ENCODE measurements around the gene NCAPD3. TPM values are rescaled to one million over a fixed set of nuclear protein-coding genes. Genes with fewer than 3 reads are reported as not detected.
A peak's percentile ranks its signal among the peaks of the same experiment; 100 is the strongest.
"Not testable (repeated sequence)": the region's sequence is repeated elsewhere in the genome, so short reads cannot be mapped to it uniquely, and the experiment has no call there.

NCAPD3 gene
- total RNA-seq, 1 donor from 2014 or later: 17.5 TPM

DNA sequence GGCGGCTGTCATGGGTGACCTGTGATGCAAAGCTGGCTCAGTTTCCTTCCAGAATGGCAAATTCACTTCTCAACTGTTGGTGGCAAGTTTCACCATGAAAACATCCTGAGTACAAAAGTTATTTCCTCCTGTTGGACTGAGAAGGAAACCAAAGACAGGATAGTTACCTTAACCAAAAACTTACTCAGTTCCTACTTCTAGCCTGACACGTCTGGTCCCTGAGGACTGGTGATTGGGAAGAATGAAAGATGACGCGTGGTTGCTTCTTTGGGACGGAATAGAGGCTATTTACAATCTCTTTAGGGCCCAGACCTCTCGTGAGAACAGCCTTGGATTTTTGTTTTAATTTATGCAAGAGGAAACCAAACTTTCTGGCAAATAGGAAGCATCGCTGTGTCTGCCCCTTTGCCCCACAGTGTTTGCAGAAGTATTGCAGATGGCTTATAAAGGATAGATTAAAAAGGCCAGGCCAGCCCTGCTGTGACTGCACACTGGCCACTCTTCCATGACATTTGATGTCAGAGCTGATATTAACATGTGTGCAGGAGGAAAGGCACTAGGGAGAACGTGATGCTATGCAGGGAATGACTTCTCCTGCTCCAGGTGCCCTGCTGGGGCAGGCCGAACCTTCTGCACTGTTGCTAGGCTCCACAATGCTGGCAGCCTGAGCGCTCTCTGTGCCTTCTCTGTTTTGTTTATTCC lies 8.3 kb upstream of the NCAPD3 start:
- intact Hi-C loops (cut with DNase I): no loop called here
- DNase-seq (ENCODE audit: low spot score): no peak

- DNase-seq (ENCODE audit: low spot score): no peak
- intact Hi-C loops (cut with DNase I): no loop called here
Measured at GRCh38 chr11:134230339-134230738, 6.6 kb upstream of the NCAPD3 start.

GRCh38 chr11:134229126-134229790 lies 5.5 kb upstream of the NCAPD3 start:
- DNase-seq (ENCODE audit: low spot score): no peak
- intact Hi-C loops (cut with DNase I): no loop called here

DNA sequence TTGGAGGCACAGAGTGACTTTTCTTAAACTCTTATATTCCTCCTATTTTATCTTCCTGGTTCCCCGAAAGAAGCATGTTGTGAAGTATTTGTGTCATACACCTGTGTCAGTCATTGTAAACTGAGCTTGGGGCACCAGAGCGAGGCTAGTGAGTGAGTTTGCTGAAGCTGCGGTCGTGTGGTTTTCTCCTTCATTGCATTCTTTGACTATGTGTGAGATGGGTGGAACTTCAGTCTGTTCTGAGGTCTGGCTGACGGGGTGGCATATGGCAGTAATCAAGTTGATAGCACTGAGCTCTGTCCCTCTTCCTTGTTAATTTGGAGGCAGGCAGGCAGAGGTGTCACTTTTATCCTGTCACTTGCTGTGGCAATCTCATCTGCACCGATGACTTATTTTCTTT lies 4.9 kb upstream of the NCAPD3 start:
- intact Hi-C loops (cut with DNase I): no loop called here
- no peak for DNase-seq (ENCODE audit: low spot score)

GRCh38 chr11:134226806-134227325 lies 3.1 kb upstream of the NCAPD3 start:
- intact Hi-C loops (cut with DNase I): no loop called here
- no peak for DNase-seq (ENCODE audit: low spot score)

DNA sequence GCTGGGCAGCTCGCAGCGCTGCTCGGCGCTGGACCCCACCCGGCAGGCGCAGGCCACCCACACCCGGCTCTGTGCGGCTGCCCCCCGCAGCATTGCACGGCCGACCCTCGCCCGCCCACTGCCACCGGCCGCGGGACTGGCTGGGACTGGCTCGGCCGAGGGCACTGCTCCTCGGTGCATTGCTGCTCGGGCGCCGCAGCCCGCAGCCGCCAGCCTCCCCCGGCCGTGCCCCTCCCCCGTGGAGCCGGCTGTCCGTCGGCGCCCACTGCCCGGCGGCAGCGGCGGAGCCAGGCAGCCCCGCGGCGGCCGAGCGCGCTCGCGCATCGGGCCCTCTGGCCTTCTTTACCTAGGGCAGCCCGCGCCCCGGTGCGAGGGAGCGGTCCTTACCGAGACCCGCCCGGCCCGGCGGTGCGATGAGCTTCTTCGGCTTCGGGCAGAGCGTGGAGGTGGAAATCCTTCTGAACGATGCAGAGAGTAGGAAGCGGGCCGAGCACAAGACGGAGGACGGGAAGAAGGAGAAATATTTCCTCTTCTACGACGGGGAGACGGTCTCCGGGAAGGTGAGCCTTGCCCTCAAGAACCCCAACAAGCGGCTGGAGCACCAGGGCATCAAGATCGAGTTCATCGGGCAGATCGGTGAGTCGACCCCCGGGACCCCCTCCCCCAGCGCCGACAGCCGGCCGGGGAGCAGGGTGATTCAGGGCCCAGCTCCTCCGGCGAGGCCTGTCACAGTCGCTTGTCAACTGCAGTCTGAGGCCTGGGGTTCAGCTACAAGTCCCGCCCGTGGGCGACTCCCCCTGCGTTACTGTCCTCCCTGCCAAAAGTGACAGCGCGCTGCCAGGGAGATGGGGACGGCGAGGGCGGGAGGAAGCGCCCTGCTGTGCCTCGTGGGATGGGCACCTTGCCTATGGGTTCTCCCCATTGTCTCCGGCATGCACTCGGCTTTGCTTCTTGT lies 1.2 kb upstream of the NCAPD3 start:
- intact Hi-C loops (cut with DNase I): loop anchor here (2.0 kb wide), 1 partner anchor 28 kb away; the partner anchor contains the start of genes ACAD8 and THYN1
- DNase-seq (ENCODE audit: low spot score): peak; percentile 86

- intact Hi-C loops (cut with DNase I): no loop called here
- no peak for DNase-seq (ENCODE audit: low spot score)
Measured at GRCh38 chr11:134223121-134223520, 646 bp downstream of the NCAPD3 start.

DNA sequence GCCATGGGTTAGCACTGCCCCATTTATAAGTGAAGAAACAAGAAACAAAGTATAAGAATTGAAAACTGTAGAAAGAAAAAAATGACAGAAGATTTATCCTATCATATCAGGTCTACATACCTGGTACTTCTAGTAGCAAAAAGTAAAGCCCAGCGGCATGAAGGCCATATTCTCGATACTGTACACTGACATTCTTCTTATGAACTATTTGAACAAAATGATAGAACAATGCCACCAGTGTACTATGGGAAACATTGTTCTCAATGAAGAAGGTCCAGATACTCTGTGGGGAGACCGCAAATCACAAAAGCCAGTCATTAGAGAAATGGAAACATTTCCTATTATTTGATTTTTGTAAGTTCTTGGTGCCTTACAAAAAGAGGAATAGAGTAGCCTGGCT lies 7.0 kb downstream of the NCAPD3 start:
- intact Hi-C loops (cut with DNase I): no loop called here
- no peak for DNase-seq (ENCODE audit: low spot score)

DNA sequence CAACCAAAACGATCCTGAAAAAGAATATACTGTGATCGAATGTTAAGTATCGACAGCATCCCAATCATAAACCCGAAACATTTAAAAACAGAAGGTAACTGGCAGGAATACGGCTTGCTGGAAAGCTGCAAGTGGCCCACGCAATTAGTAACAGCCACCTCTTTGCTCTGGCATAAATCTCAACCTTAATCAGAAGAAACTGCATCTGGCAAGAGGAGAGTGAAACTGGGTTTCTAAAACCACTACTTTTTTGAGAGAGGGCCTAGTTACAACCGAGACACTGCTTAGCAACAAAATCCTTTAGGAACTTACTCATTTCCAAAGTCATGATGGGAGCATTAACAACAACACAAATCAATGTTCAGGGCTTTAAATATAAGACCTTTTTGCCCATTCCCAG lies 7.9 kb downstream of the NCAPD3 start:
- intact Hi-C loops (cut with DNase I): no loop called here
- DNase-seq (ENCODE audit: low spot score): no peak

DNA sequence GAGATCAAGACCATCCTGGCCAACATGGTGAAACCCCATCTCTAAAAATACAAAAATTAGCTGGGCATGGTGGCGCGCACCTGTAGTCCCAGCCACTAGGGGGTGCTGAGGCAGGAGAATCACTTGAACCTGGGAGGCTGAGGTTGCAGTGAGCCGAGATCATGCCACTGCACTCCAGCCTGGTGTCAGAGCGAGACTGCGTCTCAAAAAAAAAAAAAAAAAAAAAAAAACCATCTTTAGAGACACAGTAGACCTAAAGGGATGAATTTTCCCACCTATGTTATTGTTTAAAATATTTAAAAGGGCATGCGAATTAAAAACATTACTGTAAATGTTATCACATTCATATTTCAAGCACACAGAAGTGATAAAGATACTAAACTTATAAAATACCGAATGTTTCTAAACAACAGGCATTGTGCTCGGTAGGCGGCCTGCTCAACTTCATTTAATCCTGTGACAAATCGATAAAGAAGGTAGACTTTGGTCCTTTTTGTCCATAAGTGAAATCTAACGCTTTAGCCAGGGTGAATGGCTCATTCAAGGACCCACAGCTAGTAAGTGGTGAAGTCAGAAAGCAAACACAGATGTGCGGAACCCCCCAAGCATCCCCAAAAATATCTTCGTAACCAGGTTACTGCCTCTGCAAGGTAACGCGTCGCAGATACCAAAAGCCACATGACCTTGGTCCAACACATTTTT lies 16.1 kb downstream of the NCAPD3 start:
- DNase-seq (ENCODE audit: low spot score): no peak

GRCh38 chr11:134206185-134206584 lies 17.6 kb downstream of the NCAPD3 start:
- no peak for DNase-seq (ENCODE audit: low spot score)
- intact Hi-C loops (cut with DNase I): no loop called here

More for the DNA sequence above, 16.1 kb downstream of the NCAPD3 start:
- intact Hi-C loops (cut with DNase I): no loop called here

DNA sequence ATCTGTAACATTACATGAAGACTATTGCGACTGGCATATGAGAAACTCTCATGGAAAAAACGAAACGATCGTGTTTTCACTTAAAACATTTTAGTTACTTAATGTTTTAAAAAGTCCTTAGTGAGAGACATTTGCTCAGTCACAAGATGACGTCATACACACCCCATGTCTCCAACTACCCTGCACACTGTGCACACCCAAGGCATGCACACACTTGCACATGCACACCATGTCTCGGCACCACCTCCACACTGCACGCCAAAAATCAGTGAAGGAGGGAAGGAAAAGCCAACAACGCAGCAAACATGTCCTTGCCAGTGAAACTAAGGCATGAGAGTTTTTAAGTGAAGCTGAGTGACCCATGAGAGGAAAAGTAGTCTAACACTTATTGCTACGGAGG lies 18.0 kb downstream of the NCAPD3 start:
- no peak for DNase-seq (ENCODE audit: low spot score)
- intact Hi-C loops (cut with DNase I): no loop called here

DNA sequence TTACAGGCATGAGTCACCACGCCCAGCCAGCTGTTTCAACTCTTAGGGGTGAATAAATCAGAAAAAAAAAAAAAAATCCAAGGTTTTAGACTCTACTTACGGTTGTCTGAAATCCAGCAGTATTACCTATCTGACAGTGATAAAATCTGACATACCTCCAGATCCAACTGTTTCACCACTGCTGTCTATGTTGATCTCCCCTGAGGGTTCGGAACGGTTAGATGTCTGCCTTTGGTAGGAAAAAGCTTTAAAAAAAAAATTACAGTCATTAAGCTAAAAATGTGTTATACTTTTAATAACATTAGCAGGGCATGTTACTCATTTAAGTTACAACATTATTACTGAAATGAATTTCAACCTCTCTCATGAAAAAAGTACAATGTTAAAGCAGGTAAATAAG lies 21.1 kb downstream of the NCAPD3 start:
- DNase-seq (ENCODE audit: low spot score): no peak
- intact Hi-C loops (cut with DNase I): no loop called here

DNA sequence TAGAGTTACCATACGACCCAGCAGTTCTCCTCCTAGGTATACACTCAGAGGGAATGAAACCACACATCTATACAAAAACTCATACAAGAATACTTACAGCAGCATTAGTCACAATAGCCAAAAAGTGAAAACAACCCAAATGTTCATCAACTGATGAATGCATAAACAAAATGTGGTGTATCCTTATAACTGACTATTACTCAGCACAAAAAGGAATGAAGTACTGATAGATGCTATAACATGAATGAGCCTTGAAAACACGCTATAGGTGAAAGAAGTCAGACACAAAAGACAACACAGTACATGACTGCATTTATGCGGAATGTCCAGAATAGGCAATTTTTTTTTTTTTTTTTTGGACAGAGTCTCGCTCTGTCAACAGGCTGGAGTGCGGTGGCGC lies 23.1 kb downstream of the NCAPD3 start:
- intact Hi-C loops (cut with DNase I): no loop called here
- DNase-seq (ENCODE audit: low spot score): no peak

- intact Hi-C loops (cut with DNase I): no loop called here
Measured at GRCh38 chr11:134199531-134199930, 24.2 kb downstream of the NCAPD3 start.

GRCh38 chr11:134196756-134197155 lies 27.0 kb downstream of the NCAPD3 start:
- intact Hi-C loops (cut with DNase I): no loop called here
- DNase-seq (ENCODE audit: low spot score): no peak

More at GRCh38 chr11:134199531-134199930, 24.2 kb downstream of the NCAPD3 start:
- DNase-seq (ENCODE audit: low spot score): no peak

DNA sequence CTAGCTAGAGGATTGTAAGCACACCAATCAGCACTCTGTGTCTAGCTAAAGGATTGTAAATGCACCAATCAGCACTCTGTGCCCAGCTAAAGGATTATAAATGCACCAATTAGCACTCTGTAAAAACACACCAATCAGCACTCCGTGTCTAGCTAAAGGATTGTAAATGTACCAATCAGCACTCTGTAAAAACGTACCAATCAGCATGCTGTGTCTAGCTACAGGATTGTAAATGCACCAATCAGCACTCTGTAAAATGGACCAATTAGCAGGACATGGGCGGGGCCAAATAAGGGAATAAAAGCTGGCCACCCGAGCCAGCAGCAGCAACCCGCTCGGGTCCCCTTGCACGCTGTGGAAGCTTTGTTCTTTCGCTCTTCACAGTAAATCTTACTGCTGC lies 35.7 kb downstream of the NCAPD3 start:
- DNase-seq (ENCODE audit: low spot score); intact Hi-C loops (cut with DNase I): not testable (repeated sequence)

GRCh38 chr11:134181707-134182106 lies 42.1 kb downstream of the NCAPD3 start:
- intact Hi-C loops (cut with DNase I): no loop called here
- no peak for DNase-seq (ENCODE audit: low spot score)

DNA sequence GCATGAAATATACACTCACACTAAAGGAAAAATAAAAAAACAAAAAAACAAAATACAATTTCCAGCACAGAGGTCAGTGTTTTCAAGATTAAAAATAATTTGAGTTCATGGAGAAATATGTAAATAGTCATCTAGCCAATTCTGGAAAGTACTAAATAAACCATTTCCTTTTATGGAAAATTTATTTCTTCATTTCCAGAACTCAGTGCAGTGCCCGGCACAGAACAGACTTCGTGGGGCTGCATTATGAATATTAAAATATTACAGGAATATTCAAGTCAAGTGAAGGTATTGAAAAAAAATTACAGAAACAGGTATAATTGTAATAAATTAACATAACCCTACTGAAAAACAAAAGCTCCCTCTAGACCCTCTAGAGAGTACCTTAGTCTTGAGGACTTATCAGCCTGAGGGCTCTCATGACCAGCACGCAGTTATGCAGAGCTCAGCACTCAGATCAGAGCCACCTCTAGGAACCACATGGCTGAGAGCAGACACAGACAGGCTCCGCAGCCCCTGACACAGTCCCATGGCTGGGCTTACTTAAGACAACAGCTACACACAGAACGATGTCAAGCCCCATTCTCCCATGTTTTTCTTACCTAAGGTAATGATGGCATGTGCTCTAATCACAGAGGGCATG lies 45.6 kb downstream of the NCAPD3 start:
- intact Hi-C loops (cut with DNase I): no loop called here
- no peak for DNase-seq (ENCODE audit: low spot score)
